BE2C (cell line): ENCODE measurements around the gene DNM2.

Experiments
- DNase-seq: peaks from one replicate; pipeline ENCODE4 v3.0.0-alpha.2; 2020
- H3K27me3 ChIP-seq: fragments of 250-450 bp; sonication (Bioruptor Pico); 2 replicates; pipeline ENCODE4 v1.5.1; 2020; ENCODE audit warnings: mild to moderate bottlenecking
- H3K36me3 ChIP-seq: fragments of 250-450 bp; sonication (Bioruptor Pico); 2 replicates; pipeline ENCODE4 v1.5.1; 2020; ENCODE audit warnings: mild to moderate bottlenecking
- H3K4me1 ChIP-seq: fragments of 250-450 bp; sonication (Bioruptor Pico); 2 replicates; pipeline ENCODE4 v1.5.1; 2020
- H3K4me3 ChIP-seq: 2 replicates; pipeline ENCODE4 v1.5.1; 2011; ENCODE audit warnings: low read depth, low read length
- H3K9me3 ChIP-seq: fragments of 250-450 bp; sonication (Bioruptor Pico); 2 replicates; pipeline ENCODE4 v1.5.1; 2020
- TF ChIP-seq, protein P1 (sequence below): IDR thresholded peaks from 2 replicates; pipeline ENCODE4 v1.5.1; 2012; ENCODE audit warnings: mild to moderate bottlenecking, low read depth, low read length

The DNM2 gene

DNA sequence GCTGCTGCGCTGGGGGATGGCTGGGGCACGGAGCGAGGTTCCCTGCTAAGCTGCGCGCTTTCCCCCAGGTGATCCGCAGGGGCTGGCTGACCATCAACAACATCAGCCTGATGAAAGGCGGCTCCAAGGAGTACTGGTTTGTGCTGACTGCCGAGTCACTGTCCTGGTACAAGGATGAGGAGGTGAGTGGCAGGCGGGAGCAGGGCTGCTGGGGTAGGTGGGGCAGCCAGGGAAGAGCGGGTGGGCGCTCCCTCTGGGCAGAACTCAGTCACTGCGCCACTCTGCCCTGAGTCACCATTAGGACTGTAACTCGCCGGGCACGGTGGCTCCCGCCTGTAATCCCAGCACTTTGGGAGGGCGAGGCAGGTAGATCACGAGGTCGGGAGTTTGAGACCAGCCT, 94.3 kb downstream of the DNM2 start:
- Histone ChIP-seq H3K36me3 (peaks cover 49% of the 10 kb centered on the region), H3K4me1 (peaks cover 7% of the 10 kb centered on the region; the same call in 1 of the 2 replicates), H3K9me3 (no peaks in the 10 kb centered on the region; the same call in 1 of the 2 replicates), H3K27me3 (no peaks in the 10 kb centered on the region), H3K4me3 (no peak overlapping the region)
- no peak for DNase-seq
- TF ChIP-seq, protein P1, sequence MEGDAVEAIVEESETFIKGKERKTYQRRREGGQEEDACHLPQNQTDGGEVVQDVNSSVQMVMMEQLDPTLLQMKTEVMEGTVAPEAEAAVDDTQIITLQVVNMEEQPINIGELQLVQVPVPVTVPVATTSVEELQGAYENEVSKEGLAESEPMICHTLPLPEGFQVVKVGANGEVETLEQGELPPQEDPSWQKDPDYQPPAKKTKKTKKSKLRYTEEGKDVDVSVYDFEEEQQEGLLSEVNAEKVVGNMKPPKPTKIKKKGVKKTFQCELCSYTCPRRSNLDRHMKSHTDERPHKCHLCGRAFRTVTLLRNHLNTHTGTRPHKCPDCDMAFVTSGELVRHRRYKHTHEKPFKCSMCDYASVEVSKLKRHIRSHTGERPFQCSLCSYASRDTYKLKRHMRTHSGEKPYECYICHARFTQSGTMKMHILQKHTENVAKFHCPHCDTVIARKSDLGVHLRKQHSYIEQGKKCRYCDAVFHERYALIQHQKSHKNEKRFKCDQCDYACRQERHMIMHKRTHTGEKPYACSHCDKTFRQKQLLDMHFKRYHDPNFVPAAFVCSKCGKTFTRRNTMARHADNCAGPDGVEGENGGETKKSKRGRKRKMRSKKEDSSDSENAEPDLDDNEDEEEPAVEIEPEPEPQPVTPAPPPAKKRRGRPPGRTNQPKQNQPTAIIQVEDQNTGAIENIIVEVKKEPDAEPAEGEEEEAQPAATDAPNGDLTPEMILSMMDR: no peak

DNA sequence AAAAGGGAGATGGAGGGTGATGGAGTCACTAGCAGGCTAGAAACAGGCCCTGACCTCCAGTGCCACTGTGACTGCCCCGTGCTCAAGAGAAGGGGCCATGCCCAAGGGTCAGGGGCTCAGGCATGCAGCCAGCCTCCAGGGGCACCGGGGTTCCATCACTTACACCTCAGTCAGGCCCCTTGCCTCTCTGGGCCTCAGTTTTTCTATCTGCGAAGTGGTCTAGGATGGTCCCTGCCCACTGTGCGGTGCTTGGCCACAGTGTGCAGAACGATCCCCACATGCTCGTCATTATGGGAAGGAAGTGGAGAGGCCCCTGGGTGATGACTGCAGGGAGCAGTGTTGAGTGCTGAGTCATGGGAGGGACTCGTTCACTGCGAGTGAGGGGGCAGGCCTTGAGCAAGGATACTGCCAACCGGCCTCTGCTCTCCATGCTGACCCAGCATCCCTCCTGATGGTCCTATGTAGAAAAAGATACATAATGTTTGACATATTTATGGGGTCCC, 95.1 kb downstream of the DNM2 start:
- peaks cover 49% of the 10 kb centered on the region for H3K36me3 ChIP-seq
- H3K4me3 ChIP-seq: no peak overlapping the region
- TF ChIP-seq, protein P1: no peak
- no peaks in the 10 kb centered on the region for H3K27me3 ChIP-seq
- no peak for DNase-seq
- H3K4me1 ChIP-seq: peaks cover 10% of the 10 kb centered on the region; the same call in 1 of the 2 replicates
- H3K9me3 ChIP-seq: no peaks in the 10 kb centered on the region; the same call in 1 of the 2 replicates

DNA sequence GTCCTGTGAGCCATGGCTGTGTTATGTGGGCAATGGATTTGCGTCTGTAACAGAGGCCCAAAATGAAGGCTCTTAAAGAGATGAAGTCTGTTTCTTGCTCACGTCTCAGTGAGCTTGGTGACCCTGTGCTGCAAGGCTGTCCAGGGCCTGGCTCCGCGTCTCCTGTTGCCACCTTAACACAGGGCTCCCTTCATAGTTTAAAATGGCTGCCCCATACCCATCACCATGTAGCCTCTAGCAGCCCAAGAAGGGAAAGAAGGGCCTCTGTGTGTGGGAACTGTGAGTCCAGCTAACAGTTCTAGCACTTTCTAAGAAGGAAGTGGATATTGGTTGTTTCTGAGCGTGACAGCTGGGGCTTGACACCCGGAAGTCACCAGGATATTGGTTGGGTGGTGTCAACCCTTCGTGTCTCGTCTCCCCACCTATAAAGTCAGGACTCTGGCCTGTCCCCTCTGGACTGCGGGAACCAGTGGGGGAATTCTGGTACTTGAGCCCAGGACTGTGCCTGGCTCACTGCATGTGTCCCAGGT, 97.2 kb downstream of the DNM2 start:
- no peak for DNase-seq
- Histone ChIP-seq H3K4me1 (peaks cover 10% of the 10 kb centered on the region; the same call in 1 of the 2 replicates), H3K4me3 (no peak overlapping the region), H3K27me3 (no peaks in the 10 kb centered on the region), H3K9me3 (no peaks in the 10 kb centered on the region; the same call in 1 of the 2 replicates), H3K36me3 (peaks cover 47% of the 10 kb centered on the region)
- TF ChIP-seq, protein P1: no peak

DNA sequence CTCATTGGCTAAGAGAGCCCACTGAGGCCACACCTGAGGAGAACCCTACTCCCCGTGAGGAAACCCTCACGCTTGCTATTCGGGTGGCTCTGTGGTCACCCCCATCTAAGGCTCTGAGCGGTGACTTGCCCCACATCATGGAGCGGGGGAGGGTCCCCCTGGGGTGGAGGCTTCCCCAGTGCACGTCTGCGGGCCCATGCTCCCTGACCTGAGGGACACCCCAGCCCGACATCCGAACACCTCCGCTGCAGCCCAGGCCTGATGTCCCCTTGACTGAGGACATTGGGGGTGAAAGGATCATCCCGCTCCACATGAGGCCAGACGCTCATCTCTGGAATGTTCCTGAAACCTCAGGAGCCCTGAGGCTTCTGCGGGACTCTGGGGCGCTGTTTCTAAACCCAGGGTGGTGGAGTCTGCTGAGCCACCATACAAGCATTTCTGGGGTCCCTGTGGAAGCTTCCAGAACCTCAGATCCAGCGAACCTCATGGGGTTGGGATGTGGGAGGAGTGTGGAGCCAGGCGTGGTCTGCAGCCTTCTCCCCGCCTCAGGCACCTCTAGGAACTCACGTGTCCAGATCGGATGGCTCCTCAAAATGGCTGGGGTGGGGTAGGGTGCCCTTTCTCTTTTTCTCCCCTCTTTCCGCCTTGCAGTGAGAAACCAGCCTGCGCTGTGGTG, 98.2 kb downstream of the DNM2 start:
- Histone ChIP-seq H3K36me3 (peaks cover 52% of the 10 kb centered on the region), H3K27me3 (no peaks in the 10 kb centered on the region), H3K4me3 (no peak overlapping the region), H3K9me3 (no peaks in the 10 kb centered on the region; the same call in 1 of the 2 replicates), H3K4me1 (peaks cover 10% of the 10 kb centered on the region; the same call in 1 of the 2 replicates)
- TF ChIP-seq, protein P1: no peak
- no peak for DNase-seq

DNA sequence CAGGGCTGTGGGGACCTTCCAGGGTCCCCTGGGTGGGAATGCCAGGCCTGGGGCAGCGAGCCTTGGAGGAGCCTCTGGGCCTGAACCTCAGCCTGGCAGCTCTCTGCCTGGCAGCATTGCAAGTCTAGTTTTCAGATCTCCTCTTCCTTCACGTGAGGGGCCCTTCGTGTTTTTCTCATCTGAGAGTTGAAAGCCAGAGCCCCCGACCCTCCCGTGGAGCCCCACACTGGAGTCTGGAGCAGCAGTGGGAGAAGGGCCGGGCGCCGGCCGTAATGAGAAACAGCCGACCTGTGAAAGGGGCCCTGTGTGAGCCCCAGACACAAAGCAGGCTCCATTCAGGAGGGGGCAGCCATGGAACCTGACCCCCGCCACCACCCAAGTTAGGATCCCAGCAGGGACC, 98.8 kb downstream of the DNM2 start:
- H3K9me3 ChIP-seq: no peaks in the 10 kb centered on the region; the same call in 1 of the 2 replicates
- H3K27me3 ChIP-seq: no peaks in the 10 kb centered on the region
- H3K4me3 ChIP-seq: no peak overlapping the region
- DNase-seq: no peak
- peaks cover 10% of the 10 kb centered on the region; the same call in 1 of the 2 replicates for H3K4me1 ChIP-seq
- TF ChIP-seq, protein P1: no peak
- H3K36me3 ChIP-seq: peaks cover 52% of the 10 kb centered on the region
